ENCODE data around the gene MRNIP. TPM values are rescaled to one million over a fixed set of nuclear protein-coding genes. Genes with fewer than 3 reads are reported as not detected.

MRNIP gene
- total RNA-seq, 1 experiment from 2014 or later: 31.1 TPM

- Mint-ChIP-seq H3K9me3 (no peaks in the 10 kb centered on the region; a peak in 1 of 5 replicates), H3K27me3 (ENCODE audit: low read depth) (no peaks in the 10 kb centered on the region), H3K36me3 (ENCODE audit: insufficient read depth in 1 of 3, low read depth in 3 of 3) (peaks cover 42 to 64% (median 63%) of the 10 kb centered on the region in 3 experiments), H3K4me1 (peaks cover 40 to 41% of the 10 kb centered on the region in 2 experiments), H3K27ac (peak overlapping the region in 1 of 3 experiments; percentile 7; a peak in 1 of 7 replicates), H3K4me3 (no peak overlapping the region)
- no CpG with 5 or more reads among the region's 22 CpGs for WGBS (ENCODE audit: extremely low coverage, insufficient read length, low lambda C conversion rate)
- Histone ChIP-seq H4K5ac (ENCODE audit: insufficient read length, low read depth, low read length) (no peak overlapping the region), H2BK120ac (ENCODE audit: low read depth, low read length, poor library complexity, severe bottlenecking) (no peak overlapping the region), H2BK12ac (ENCODE audit: insufficient read length, low read depth, low read length) (no peak overlapping the region), H3K4me1 (ENCODE audit: insufficient read depth, low read length) (peaks cover 8% of the 10 kb centered on the region; the same call in 1 of the 2 replicates), H3K9me3 (ENCODE audit: control insufficient read depth, low read depth, low read length) (no peaks in the 10 kb centered on the region), H3K79me2 (ENCODE audit: insufficient read depth, low read length) (peaks cover 9% of the 10 kb centered on the region; the same call in 1 of the 2 replicates), H3K14ac (ENCODE audit: insufficient read depth, low read length) (no peak overlapping the region), H4K91ac (ENCODE audit: insufficient read length, low read depth, low read length) (no peak overlapping the region), H3K4me2 (ENCODE audit: insufficient read depth, insufficient read length, low read length) (no peak overlapping the region), H3K27me3 (ENCODE audit: insufficient read depth, low read length) (no peaks in the 10 kb centered on the region), H2BK20ac (ENCODE audit: low read depth, low read length, poor library complexity, severe bottlenecking) (no peak overlapping the region), H3K4ac (ENCODE audit: low read depth, low read length) (no peak overlapping the region), H2BK15ac (ENCODE audit: low read depth, low read length) (no peak overlapping the region), H3K79me1 (ENCODE audit: insufficient read depth, low read depth, low read length, poor library complexity, severe bottlenecking) (peaks cover 10% of the 10 kb centered on the region), H2AK5ac (ENCODE audit: insufficient read length, low read length) (no peak overlapping the region), H3K27ac (ENCODE audit: insufficient read length, low read depth, low read length) (no peak overlapping the region), H2AFZ (ENCODE audit: low read length) (no peak overlapping the region), H3T11ph (ENCODE audit: low read length) (no peak overlapping the region), H3K56ac (ENCODE audit: insufficient read length, low read depth, low read length) (no peak overlapping the region), H3K23me2 (ENCODE audit: insufficient read length, low read depth, low read length, poor library complexity, severe bottlenecking) (no peaks in the 10 kb centered on the region), H2BK5ac (ENCODE audit: insufficient read length, low read length) (no peak overlapping the region), H3K9ac (ENCODE audit: extremely low read depth, insufficient read length, low read length) (no peak overlapping the region), H4K20me1 (ENCODE audit: control insufficient read depth, insufficient read depth, insufficient read length) (no peaks in the 10 kb centered on the region), H4K8ac (replicated peaks; ENCODE audit: insufficient read length, low read depth, low read length) (no peak overlapping the region), H3K18ac (ENCODE audit: insufficient read length, low read depth, low read length) (no peak overlapping the region), H3K23ac (ENCODE audit: insufficient read length, low read depth, low read length) (no peak overlapping the region)
- TF ChIP-seq, protein P1, sequence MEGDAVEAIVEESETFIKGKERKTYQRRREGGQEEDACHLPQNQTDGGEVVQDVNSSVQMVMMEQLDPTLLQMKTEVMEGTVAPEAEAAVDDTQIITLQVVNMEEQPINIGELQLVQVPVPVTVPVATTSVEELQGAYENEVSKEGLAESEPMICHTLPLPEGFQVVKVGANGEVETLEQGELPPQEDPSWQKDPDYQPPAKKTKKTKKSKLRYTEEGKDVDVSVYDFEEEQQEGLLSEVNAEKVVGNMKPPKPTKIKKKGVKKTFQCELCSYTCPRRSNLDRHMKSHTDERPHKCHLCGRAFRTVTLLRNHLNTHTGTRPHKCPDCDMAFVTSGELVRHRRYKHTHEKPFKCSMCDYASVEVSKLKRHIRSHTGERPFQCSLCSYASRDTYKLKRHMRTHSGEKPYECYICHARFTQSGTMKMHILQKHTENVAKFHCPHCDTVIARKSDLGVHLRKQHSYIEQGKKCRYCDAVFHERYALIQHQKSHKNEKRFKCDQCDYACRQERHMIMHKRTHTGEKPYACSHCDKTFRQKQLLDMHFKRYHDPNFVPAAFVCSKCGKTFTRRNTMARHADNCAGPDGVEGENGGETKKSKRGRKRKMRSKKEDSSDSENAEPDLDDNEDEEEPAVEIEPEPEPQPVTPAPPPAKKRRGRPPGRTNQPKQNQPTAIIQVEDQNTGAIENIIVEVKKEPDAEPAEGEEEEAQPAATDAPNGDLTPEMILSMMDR (conservative IDR thresholded peaks at IDR 0.05): no peak
- no peak for DNase-seq
Observed at GRCh38 chr5:179823937-179824744, 34.5 kb downstream of the MRNIP start.

Data from H9 (cell line).